GM19025 (cell line): Measurements from ENCODE around the gene INO80C.
"Not testable (repeated sequence)": the region's sequence is repeated elsewhere in the genome, so short reads cannot be mapped to it uniquely, and the experiment has no call there.

ENCODE experiments used
- ATAC-seq: cut with Tn5 transposase; IDR thresholded peaks from one replicate; pipeline ENCODE4 v1.9.1; 2021; ENCODE audit warnings: mild to moderate bottlenecking, low read depth, moderate library complexity; ENCODE audit not compliant: unreplicated experiment

INO80C gene

DNA sequence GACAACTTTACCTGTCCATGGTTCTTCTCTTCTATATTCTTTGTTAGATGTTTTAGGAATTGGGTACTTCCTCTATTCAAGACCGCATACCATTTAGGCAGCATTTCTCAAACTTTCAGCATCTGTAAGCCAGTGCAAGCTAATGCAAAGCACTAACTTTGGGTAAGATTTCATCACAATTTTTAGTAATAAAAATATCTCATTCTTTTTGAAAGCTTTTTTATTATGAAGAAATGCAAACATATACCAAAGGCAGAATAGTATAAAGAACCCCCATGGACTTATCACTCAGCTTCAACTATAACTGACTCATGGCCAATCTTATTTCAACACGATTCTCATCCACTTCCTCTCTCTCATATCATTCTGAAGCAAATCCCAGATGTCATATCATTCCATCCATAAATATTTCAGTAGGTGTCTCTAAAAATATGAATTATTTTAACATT is 32.9 kb downstream of the INO80C start:
- no peak for ATAC-seq

DNA sequence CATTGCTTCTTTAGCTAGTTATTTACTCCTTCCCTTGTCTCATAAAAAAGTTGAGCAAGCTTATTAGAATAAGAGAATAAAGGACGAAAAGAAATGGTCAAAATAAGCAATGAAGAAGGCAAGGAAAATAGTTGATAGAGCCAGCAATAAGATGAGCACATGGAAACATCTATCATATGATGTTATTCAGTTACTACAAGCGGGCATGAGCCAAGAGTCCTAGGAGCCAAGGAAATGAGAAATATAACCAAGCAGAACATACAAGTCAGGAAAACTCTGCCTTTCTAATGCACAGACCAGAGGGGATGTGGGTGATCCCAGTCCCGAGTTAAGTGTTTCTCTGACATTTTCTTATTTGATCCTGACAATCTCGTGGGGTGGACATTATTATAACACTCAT is 33.9 kb downstream of the INO80C start:
- no peak for ATAC-seq

DNA sequence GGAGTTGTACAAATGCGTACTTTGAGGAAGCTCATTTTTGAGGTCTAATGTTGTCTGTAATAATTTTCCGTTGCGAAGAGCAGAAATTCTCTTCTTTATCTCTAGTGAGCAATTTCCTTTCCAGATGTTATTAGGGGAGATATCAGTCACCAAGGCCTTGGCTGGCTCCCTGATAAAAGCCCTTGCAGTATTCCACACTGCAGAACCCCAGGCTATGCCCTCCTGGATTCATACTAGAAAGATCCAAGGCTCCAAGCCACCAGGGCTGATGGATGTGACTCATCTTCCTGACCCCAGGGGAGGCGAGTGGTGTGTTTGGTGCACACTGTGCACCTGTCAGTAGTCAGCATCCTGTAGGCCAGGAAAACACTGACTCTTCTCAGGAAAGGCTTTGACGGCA is 34.7 kb downstream of the INO80C start:
- no peak for ATAC-seq

DNA sequence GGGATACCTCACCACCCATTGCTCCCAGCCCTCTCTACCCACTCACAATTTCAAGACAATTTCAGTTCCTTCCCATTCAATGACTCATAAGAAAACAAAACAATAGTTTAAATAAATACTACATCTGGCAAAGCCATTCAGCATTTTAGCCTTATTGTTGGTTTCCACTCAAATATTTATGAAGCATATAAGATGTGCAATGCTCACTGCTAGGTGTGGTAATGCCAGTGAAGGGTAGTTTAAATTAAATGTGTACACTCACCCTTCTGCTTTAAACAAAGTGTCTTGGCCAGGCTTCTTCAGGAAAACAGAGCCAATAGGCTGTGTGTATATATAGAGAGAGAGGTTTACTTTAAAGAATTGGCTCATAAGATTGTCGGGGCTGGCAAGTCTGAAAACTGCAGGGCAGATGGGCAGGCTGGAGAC is 37.0 kb downstream of the INO80C start:
- ATAC-seq = no peak

- no peak for ATAC-seq
These were observed 37.8 kb downstream of the INO80C start for GRCh38 chr18:35459997-35460396.

- ATAC-seq = no peak
These were observed 38.9 kb downstream of the INO80C start for GRCh38 chr18:35458677-35459441.

DNA sequence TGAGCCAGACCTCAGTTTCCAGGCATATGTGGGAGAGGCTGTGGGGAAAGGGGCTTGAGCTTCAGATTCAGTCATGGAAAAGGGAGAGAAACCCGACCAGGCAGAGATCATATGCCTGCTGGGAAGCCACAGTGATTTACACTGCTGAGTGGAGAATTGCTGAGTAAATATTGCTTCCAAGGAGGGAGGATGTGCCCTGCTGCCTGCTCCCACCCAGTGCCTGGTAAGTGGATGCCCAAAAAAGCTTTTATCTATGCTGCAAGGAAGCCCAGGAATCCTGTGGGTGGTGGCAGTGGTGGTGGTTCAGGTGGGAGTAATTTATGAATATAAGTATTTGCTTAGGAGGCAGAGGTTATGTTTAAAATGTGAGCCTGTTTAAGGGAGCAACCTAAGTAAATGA is 39.5 kb downstream of the INO80C start:
- no peak for ATAC-seq

GRCh38 chr18:35457140-35457704 is 40.5 kb downstream of the INO80C start:
- no peak for ATAC-seq

- ATAC-seq = no peak
These were observed 41.6 kb downstream of the INO80C start for GRCh38 chr18:35455926-35456763.

DNA sequence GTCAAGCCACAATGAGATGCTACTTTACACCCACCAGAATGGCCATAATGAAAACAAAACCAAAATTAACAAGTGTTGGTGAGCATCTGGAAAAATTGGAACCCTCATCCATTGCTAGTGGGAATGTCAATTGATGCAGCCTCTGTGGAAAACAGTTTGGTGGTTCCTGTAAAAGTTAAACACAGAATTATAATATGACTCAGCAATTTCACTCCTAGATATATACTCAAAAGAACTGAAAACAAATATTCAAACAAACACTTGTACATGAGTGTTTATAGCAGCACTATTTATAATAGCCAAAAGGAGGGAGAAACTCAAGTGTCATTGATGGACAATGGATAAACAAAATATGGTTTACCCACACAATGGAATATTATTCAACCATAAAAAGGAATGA is 43.0 kb downstream of the INO80C start:
- ATAC-seq = no peak

- ATAC-seq = not testable (repeated sequence)
These were observed 44.7 kb downstream of the INO80C start for GRCh38 chr18:35453065-35453464.

GRCh38 chr18:35451916-35452315 is 45.8 kb downstream of the INO80C start:
- no peak for ATAC-seq

- ATAC-seq = no peak
These were observed 46.7 kb downstream of the INO80C start for GRCh38 chr18:35451032-35451431.

DNA sequence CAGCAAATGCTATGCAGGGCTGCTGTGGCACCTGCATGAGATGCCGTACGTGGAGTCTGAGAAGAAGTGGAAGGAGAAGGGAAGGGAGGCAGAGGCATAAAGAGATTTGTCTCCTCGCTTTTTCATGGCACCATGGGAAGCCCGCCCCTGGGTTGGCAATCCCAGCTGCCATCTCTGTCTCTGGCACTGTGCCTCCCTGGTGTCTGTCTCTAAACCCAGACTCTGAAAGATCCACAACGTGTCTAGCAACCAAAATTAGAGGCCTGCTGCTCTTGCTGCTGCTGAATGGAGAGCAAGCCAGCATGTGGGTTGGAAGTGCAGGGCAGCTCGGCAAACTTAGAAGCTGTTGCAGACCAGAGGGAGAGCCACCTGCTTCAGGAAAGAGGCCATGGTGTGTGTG is 53.1 kb downstream of the INO80C start:
- ATAC-seq = no peak

DNA sequence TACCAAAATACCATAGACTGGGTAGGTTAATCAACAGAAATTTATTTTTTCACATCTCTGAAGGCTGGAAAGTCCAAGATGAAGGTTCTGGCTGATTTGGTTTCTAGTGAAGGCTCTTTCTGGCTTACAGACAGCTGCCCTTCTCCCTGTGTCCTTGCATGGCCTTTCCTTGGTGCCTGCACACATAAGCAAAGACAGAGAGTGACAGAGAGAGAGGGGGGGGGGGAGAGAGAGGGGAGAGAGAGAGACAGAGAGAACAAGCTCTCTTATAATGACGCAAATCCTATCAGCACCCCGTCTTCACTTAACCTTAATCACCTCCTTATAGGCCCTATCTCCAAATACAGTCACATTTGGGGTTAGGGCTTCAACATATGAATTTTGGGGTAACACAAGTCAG is 53.9 kb downstream of the INO80C start:
- ATAC-seq = no peak

DNA sequence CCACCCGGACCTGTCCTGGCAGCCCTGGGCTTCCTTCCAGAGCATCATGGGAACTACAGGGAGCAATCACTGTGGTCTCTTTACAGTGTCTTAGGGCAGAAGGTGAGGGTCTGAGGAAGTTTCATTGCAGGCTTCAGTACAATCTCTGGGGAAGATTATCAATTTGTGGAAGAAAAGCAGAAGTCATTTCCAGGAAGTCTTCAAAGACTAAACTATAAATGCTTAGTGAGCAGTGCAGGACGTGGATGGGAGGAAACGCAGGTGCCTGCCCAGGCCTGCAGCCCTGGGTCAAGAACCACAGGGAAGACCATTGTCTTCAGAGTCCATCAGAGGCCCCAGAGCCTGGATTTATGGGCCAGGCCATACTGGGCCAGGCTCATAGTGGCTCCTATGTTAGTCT is 54.3 kb downstream of the INO80C start:
- no peak for ATAC-seq

DNA sequence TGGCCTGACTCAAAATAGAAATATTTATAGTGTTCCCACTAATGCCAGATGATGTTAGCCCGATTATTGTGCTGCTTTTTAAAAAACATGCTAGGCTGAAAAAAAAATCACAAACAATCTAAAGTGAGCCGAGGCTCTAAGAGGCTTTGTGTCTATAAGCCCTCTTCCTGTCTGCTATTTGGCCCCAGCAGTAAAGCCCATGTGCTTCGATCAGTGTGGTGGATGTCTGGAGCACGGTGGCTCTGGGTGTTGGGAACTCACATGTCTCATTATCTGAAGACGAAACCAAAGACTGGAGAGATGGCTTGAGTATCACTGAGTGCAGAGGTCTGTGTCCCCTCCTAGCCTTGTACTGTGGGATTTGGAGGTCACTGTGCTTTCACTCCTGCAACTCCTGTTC is 55.1 kb downstream of the INO80C start:
- ATAC-seq = no peak

- no peak for ATAC-seq
These were observed 55.7 kb downstream of the INO80C start for GRCh38 chr18:35441857-35442595.

DNA sequence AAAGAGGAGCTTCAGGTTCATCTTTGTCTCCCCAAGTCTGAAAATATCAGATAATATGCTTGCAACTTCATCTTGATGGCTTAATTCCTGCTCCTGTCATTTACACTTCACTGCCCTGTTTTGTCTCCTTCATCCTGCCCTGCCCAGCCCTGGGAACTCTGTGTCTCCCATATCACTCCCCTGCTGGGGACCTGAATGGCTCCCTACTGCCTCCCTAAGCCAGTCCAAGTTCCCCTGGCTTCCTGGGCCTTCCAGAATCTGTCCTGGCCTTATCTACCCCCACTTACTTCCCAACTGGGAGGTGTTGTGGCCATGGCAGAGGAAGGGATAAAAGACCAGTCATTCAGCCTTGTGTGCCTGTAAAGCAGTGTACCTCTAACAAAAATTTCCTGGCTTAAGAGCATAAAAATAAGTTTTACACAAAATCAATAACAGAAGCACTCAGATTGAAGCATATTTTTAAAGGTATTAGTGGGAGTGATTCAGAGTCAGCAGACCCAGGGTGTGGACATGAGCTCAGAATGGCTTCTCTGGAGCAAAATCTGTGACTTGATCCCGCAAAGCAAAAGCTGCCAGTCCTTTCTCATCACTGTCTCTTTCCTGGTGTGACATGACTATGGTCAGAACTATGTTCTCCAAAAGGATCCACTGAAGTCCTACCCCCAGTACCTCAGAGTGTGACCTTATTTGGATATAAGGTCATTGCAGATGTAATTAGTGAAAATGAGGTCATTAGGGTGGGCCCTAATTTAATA is 59.1 kb downstream of the INO80C start:
- no peak for ATAC-seq

GRCh38 chr18:35437836-35438235 is 59.9 kb downstream of the INO80C start:
- no peak for ATAC-seq
